VCaP (cell line): ENCODE measurements around the gene LYL1.

ENCODE experiments used
- H3K27ac ChIP-seq: fragments of 450-650 bp; 2 replicates; pipeline ENCODE4 v1.5.1; 2017
- CTCF ChIP-seq: fragments of 450-650 bp; conservative IDR thresholded peaks from 2 replicates; pipeline ENCODE4 v1.5.1; 2017; ENCODE audit warnings: mild to moderate bottlenecking, moderate library complexity

The LYL1 gene

DNA sequence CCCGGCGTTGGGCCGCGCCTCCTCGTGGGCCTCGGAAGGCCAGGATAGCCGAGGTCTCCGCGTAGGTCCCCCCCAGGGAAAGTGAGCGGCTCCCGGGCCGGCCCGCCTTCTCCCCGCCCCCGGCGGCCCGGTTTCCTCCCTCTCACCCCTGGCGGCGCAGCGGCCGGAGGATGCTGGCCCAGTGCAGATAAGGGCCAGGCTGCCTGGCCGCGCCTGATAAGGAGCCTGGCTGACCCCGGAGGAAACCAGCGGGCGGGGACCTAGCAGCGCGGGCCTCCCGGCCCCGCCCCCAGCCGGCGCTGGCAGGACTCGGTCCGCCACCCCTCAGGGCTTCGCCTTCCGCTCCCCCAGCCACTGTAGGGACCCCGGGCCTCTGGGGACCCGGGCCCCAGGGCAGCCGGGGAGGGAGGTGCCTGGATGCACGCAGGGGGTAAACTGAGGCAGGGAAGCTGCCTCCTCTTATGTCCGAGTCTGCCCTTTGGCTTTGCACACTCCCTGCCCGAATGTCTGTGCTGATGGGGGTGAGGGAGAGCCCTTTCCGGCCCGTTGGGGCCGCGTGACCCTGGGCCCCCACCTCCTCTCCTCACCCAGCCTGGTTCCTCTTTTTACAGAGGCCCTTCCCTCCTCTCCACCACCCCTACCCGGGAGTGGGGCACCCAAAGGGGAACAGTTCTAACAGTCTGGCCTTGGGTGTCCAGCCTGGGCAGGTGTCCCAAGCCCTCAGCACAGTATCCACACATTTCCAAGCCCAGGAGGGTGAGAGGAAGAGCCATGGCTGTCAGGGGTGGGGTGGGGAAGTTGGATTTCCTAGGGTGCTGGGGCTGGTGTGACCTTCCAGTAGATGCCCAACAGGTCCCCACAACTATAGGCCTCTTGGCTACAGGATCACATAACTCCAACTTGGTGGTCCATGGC lies at the start of gene LYL1:
LYL1 (minus strand) TSS at position 193 of the 915 bp plus-strand sequence. CDS start 1,687 bp downstream, outside the sequence.
- H3K27ac ChIP-seq: peak within 1 kb of the TSS; percentile 78
- TF ChIP-seq CTCF: no peak

DNA sequence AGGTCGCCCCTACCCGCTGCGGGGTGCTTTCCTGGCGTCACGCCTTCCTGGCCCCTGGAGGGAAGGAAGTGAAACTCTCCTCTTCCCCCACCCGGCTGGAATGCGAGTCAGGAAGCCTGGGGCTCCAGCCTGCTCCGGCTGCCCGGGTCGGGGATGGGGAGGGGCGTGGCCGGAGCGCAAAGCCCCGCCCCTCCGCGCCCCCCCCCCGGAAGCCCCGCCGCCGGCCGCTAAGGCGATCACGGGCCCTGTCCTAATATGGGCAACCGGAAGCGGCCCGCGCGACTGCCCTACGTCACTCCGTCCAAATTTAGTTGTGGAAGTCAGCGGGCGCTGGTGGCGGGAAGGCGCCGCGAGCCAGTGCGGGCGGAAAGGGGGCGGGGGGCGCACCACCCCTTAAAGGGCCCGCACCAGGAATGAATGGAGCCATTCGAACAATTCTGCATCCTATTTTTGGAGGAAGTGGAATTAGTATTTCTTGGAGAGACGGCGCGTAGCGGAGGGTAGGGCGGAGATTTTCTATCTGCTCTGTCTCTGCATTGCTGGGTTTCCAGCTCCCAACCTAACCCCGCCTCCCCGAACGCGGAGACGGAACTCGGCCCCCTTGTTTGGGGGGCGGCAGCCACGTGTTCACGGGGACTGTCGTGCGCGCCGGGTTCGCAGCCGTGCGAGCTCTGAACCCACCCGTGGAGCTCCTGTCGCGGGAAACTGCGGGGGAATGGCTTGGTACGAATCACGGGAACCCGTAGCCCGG lies 49.1 kb upstream of the LYL1 start:
- H3K27ac ChIP-seq: peak overlapping the region; percentile 95
- no peak for TF ChIP-seq CTCF

- peak overlapping the region; percentile 95 for H3K27ac ChIP-seq
- TF ChIP-seq CTCF: no peak
These were observed 48.4 kb upstream of the LYL1 start for GRCh38 chr19:13150931-13151604.

DNA sequence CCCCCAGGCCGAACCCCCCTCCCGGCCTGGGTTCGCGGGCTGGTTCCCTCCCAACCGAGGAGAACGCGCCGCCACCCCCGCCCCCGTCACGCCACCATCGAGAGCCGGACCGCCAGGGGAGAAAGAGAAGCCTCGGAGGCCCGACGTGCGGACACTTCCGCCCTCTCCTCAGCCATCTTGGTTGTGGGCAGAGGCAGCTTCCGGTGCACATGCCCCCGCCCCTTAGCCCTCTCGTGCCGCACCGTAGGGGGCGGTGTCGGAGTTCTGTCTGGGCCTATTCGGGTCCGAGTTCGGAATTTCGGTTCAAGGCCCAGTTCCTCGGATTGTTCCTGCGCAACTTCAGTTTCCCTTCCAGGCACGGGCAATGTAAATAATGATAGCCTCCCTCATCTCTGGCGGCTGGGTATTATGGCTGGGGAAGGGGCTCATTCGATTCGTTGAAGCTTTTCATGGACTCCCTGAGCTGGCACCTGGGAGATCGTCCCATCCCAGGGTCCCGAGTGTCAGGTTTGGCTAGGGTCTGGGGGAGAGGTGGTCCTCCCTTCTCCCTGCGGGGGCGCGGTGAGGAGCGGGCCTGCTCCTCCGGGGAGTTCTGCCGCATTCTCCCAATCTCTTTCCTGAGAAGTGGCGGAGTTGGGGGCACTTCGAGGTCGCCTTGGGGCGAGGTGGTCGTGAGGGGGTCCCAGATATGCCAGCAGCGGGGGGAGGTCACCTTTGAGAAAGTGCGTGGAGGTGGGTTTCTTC lies 47.7 kb upstream of the LYL1 start, which contains the start of the genes IER2 and STX10:
IER2 (plus strand) TSS at position 225 of the 744 bp plus-strand sequence. CDS start 2,776 bp downstream, outside the sequence.
STX10 (minus strand) TSS at position 189 of the 744 bp plus-strand sequence. CDS start 202 bp downstream, outside the sequence.
- peak; percentile 50 for TF ChIP-seq CTCF
- H3K27ac ChIP-seq: peak within 1 kb of the TSS; percentile 95

GRCh38 chr19:13149628-13150186 lies 47.0 kb upstream of the LYL1 start:
- H3K27ac ChIP-seq: peak overlapping the region; percentile 95
- TF ChIP-seq CTCF: no peak

DNA sequence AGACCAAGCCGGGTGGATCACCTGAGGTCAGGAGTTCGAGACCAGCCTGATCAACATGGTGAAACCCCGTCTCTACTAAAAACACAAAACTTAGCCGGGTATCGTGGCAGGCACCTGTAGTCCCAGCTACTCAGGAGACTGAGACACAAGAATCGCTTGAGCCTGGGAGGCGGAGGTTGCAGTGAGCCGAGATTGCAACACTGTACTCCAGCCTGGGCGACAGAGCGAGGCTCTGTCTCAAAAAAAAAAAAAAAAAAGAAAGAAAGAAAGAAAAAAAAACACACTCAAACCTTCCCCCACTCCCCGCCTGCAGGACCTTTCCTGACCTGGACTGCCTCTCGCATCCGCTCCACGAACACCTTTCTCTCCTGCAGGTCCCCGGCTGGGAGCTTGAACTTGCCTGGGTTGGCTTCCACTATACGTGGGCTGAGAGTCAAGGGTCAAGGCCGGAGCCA lies 46.5 kb upstream of the LYL1 start:
- H3K27ac ChIP-seq: peak overlapping the region; percentile 95
